HG02623 (cell line): ENCODE measurements around the gene TRAP1.
"Not testable (repeated sequence)": the region's sequence is repeated elsewhere in the genome, so short reads cannot be mapped to it uniquely, and the experiment has no call there.

Source experiments
- ATAC-seq: cut with Tn5 transposase; IDR thresholded peaks from one replicate; pipeline ENCODE4 v1.9.1; 2021; ENCODE audit warnings: moderate library complexity; ENCODE audit not compliant: unreplicated experiment

Gene TRAP1

GRCh38 chr16:3714378-3714777 is 2.9 kb downstream of the TRAP1 start:
- ATAC-seq, result not testable (repeated sequence)

GRCh38 chr16:3713587-3714242 is 3.6 kb downstream of the TRAP1 start:
- ATAC-seq, result no peak

- ATAC-seq, result no peak
Measured at GRCh38 chr16:3712861-3713372, 4.4 kb downstream of the TRAP1 start.

GRCh38 chr16:3706253-3707012 is 10.9 kb downstream of the TRAP1 start:
- no peak for ATAC-seq

GRCh38 chr16:3702082-3702481 is 15.2 kb downstream of the TRAP1 start:
- ATAC-seq, result no peak

GRCh38 chr16:3701531-3701930 is 15.8 kb downstream of the TRAP1 start:
- ATAC-seq, result no peak

GRCh38 chr16:3698941-3699340 is 18.4 kb downstream of the TRAP1 start:
- ATAC-seq, result no peak

- ATAC-seq, result no peak
Measured at GRCh38 chr16:3696425-3697218, 20.7 kb downstream of the TRAP1 start.

GRCh38 chr16:3695610-3696369 is 21.5 kb downstream of the TRAP1 start:
- ATAC-seq, result no peak

GRCh38 chr16:3694051-3694450 is 23.3 kb downstream of the TRAP1 start:
- ATAC-seq, result no peak

- ATAC-seq, result no peak
Measured at GRCh38 chr16:3691761-3692160, 25.6 kb downstream of the TRAP1 start.

GRCh38 chr16:3690980-3691720 is 26.2 kb downstream of the TRAP1 start:
- ATAC-seq, result no peak

- ATAC-seq, result peak; percentile 47
Measured at GRCh38 chr16:3690470-3690928, 26.8 kb downstream of the TRAP1 start.

GRCh38 chr16:3689731-3690130 is 27.6 kb downstream of the TRAP1 start:
- no peak for ATAC-seq

- ATAC-seq, result no peak
Measured at GRCh38 chr16:3687792-3688191, 29.5 kb downstream of the TRAP1 start.

- ATAC-seq, result no peak
Measured at GRCh38 chr16:3687021-3687420, 30.3 kb downstream of the TRAP1 start.

- no peak for ATAC-seq
Measured at GRCh38 chr16:3681206-3681605, 36.1 kb downstream of the TRAP1 start.

GRCh38 chr16:3677994-3678393 is 39.3 kb downstream of the TRAP1 start:
- no peak for ATAC-seq

GRCh38 chr16:3675601-3676130 is 41.7 kb downstream of the TRAP1 start:
- no peak for ATAC-seq
